Measurements from ENCODE around the gene ZNF784.

Gene ZNF784

GRCh38 chr19:55623561-55623960 lies 805 bp downstream of the ZNF784 start:
- peak overlapping the region; percentile 69 for H3K4me2 ChIP-seq (ENCODE audit: low read length)
- H3K27me3 ChIP-seq (ENCODE audit: control insufficient read depth, insufficient read depth, low read length): no peaks in the 10 kb centered on the region
- H3K36me3 ChIP-seq (ENCODE audit: insufficient read depth, low read length): peaks cover 11% of the 10 kb centered on the region
- peaks cover 5% of the 10 kb centered on the region for H3K4me1 ChIP-seq (ENCODE audit: control insufficient read depth, insufficient read depth, low read length)
- no peak overlapping the region for H3K9ac ChIP-seq (ENCODE audit: low read depth, low read length)
- no peaks in the 10 kb centered on the region for H3K9me3 ChIP-seq (replicated peaks; ENCODE audit: low read length)
- H3K4me3 ChIP-seq (ENCODE audit: low read length): peak overlapping the region; percentile 58

GRCh38 chr19:55623130-55623529 lies 1.2 kb downstream of the ZNF784 start:
- Histone ChIP-seq H3K4me3 (ENCODE audit: low read length) (no peak overlapping the region), H3K4me2 (ENCODE audit: low read length) (no peak overlapping the region), H3K9ac (ENCODE audit: low read depth, low read length) (no peak overlapping the region), H3K9me3 (replicated peaks; ENCODE audit: low read length) (no peaks in the 10 kb centered on the region), H3K36me3 (ENCODE audit: insufficient read depth, low read length) (peaks cover 11% of the 10 kb centered on the region), H3K27me3 (ENCODE audit: control insufficient read depth, insufficient read depth, low read length) (no peaks in the 10 kb centered on the region), H3K4me1 (ENCODE audit: control insufficient read depth, insufficient read depth, low read length) (peaks cover 5% of the 10 kb centered on the region)

DNA sequence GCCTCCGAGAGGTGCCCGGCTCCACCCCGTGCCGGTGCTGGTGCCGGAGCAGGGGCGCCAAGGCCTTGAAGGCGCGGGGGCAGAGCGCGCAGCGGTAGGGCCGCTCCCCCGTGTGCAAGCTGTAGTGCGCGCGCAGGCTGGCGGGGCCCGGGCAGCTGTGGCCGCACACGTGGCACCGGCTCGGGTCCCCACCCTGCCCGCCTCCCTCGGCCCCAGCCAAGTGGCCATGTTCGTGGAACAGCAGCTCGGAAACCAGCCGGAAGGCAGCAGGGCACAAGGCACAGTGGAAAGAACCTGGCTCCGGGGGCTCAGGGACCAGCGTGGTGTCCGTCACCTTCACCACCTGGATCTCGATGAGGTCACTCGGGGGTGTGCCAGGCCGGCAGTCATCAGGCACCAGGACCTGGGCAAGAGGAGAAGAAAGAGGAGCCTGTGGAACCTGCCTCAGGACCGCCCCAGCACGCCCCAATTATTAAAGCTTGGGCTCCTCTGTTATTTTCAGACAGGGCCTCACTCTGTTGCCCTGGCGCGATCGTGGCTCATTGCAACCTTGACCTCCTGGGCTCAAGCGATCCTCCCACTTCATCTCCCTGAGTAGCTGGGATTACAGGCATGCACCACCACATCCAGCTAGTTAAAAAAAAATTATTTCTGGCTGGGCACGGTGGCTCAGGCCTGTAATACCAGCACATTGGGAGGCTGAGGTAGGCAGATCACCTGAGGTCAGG lies 2.0 kb downstream of the ZNF784 start:
- Histone ChIP-seq H3K9me3 (replicated peaks; ENCODE audit: low read length) (no peaks in the 10 kb centered on the region), H3K4me1 (ENCODE audit: control insufficient read depth, insufficient read depth, low read length) (peaks cover 5% of the 10 kb centered on the region), H3K27me3 (ENCODE audit: control insufficient read depth, insufficient read depth, low read length) (no peaks in the 10 kb centered on the region), H3K9ac (ENCODE audit: low read depth, low read length) (no peak overlapping the region), H3K36me3 (ENCODE audit: insufficient read depth, low read length) (peaks cover 14% of the 10 kb centered on the region), H3K4me2 (ENCODE audit: low read length) (no peak overlapping the region), H3K4me3 (ENCODE audit: low read length) (no peak overlapping the region)

- Histone ChIP-seq H3K4me2 (ENCODE audit: low read length) (no peak overlapping the region), H3K9me3 (replicated peaks; ENCODE audit: low read length) (no peaks in the 10 kb centered on the region), H3K4me3 (ENCODE audit: low read length) (no peak overlapping the region), H3K36me3 (ENCODE audit: insufficient read depth, low read length) (peaks cover 18% of the 10 kb centered on the region), H3K4me1 (ENCODE audit: control insufficient read depth, insufficient read depth, low read length) (peaks cover 5% of the 10 kb centered on the region), H3K27me3 (ENCODE audit: control insufficient read depth, insufficient read depth, low read length) (no peaks in the 10 kb centered on the region), H3K9ac (ENCODE audit: low read depth, low read length) (no peak overlapping the region)
These were observed 2.6 kb downstream of the ZNF784 start for GRCh38 chr19:55621673-55622231.

DNA sequence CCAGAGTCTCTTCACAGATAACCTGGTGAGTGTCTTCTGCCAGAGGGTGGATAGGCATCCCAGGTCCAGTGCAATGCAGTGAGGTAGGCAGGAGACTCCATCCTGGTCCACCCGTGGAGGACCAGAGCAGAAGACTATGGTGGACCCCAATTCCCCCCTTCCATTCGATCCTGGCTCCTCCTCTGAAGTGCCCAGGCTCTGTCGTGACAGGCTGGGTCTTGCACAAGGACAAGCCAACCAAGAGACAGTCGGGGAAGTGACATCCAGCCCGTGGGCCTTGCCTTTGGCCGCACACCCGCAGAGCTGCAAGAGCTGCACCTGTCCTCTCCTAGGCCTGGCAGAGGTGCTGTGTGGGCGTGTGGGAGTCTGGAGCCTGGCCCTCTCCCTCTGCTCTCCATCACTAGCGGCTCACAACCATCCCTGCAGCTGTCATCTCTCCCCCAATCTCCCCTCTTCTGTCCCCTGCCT lies 3.1 kb downstream of the ZNF784 start:
- Histone ChIP-seq H3K4me3 (ENCODE audit: low read length) (no peak overlapping the region), H3K9ac (ENCODE audit: low read depth, low read length) (no peak overlapping the region), H3K4me2 (ENCODE audit: low read length) (no peak overlapping the region), H3K27me3 (ENCODE audit: control insufficient read depth, insufficient read depth, low read length) (no peaks in the 10 kb centered on the region), H3K36me3 (ENCODE audit: insufficient read depth, low read length) (peaks cover 23% of the 10 kb centered on the region), H3K4me1 (ENCODE audit: control insufficient read depth, insufficient read depth, low read length) (peaks cover 5% of the 10 kb centered on the region), H3K9me3 (replicated peaks; ENCODE audit: low read length) (no peaks in the 10 kb centered on the region)

DNA sequence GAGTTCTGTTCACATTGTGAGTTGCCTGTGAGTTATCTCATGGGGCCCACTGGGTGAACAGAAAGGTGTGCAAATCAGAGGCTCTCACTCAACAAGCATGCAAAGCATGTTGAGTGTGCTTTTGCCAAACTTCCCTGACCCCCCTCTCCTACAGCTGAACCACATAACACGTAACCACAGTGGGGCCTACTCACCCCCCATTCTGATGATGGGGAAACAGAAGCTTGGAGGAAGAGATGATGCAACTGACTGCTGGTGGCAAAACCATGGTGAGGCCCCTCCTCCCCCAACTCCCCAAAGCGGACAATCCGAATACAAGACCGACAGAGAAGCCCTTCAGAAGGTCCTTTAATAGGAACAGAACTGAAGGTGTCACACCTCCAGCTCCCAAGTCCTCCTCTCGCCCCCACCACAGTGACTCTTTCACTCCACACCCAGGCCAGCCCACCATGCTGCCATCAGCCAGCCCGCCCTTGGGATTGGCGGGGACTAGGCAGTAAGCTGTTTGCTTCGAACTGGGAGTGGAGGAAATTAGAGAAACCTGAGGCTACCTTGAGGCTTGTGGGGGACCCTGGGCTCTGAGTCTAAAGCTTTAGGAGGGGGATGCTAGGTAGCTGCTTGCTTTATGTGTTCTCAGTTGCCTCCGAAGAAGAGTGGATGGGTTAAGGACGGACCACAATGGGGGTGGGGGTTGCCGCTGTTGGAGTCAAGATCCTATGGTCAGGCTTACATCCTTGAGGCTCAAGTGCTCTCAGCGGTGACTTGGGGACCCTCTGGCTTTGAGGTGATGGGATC lies 3.8 kb downstream of the ZNF784 start:
- H3K9ac ChIP-seq (ENCODE audit: low read depth, low read length): no peak overlapping the region

DNA sequence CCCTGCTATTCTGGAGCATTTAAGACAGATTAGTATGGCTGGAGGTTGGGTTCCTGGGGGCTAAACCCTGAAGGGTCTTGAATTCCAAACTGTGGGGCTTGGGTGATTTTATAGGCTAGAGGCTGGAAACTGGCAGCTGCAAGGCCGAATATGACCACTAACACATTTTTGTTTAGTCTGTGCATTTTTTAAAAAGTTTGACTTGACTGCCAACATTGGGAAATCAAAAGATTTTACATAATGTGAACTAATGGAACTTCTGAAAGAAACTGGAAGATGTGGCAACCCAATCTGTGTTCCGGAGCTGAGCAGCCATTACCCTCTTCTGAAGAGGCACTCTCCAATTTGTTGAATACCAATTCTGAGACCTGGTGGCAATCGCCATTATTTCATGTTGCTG lies 5.1 kb downstream of the ZNF784 start:
- H3K4me2 ChIP-seq (ENCODE audit: low read length): no peak overlapping the region
- H3K4me3 ChIP-seq (ENCODE audit: low read length): no peak overlapping the region
- H3K9me3 ChIP-seq (replicated peaks; ENCODE audit: low read length): no peaks in the 10 kb centered on the region
- peaks cover 32% of the 10 kb centered on the region for H3K36me3 ChIP-seq (ENCODE audit: insufficient read depth, low read length)
- H3K9ac ChIP-seq (ENCODE audit: low read depth, low read length): no peak overlapping the region
- H3K27me3 ChIP-seq (ENCODE audit: control insufficient read depth, insufficient read depth, low read length): no peaks in the 10 kb centered on the region
- peaks cover 5% of the 10 kb centered on the region for H3K4me1 ChIP-seq (ENCODE audit: control insufficient read depth, insufficient read depth, low read length)

More for the DNA sequence above, 3.8 kb downstream of the ZNF784 start:
- H3K27me3 ChIP-seq (ENCODE audit: control insufficient read depth, insufficient read depth, low read length): no peaks in the 10 kb centered on the region
- H3K4me1 ChIP-seq (ENCODE audit: control insufficient read depth, insufficient read depth, low read length): peaks cover 5% of the 10 kb centered on the region
- H3K9me3 ChIP-seq (replicated peaks; ENCODE audit: low read length): no peaks in the 10 kb centered on the region
- H3K36me3 ChIP-seq (ENCODE audit: insufficient read depth, low read length): peaks cover 27% of the 10 kb centered on the region
- H3K4me2 ChIP-seq (ENCODE audit: low read length): no peak overlapping the region
- no peak overlapping the region for H3K4me3 ChIP-seq (ENCODE audit: low read length)

GRCh38 chr19:55618426-55618825 lies 5.9 kb downstream of the ZNF784 start:
- Histone ChIP-seq H3K36me3 (ENCODE audit: insufficient read depth, low read length) (peaks cover 32% of the 10 kb centered on the region), H3K4me2 (ENCODE audit: low read length) (no peak overlapping the region), H3K9ac (ENCODE audit: low read depth, low read length) (no peak overlapping the region), H3K4me1 (ENCODE audit: control insufficient read depth, insufficient read depth, low read length) (peaks cover under 1% of the 10 kb centered on the region), H3K4me3 (ENCODE audit: low read length) (no peak overlapping the region), H3K9me3 (replicated peaks; ENCODE audit: low read length) (no peaks in the 10 kb centered on the region), H3K27me3 (ENCODE audit: control insufficient read depth, insufficient read depth, low read length) (no peaks in the 10 kb centered on the region)

GRCh38 chr19:55617426-55617825 lies 6.9 kb downstream of the ZNF784 start:
- no peaks in the 10 kb centered on the region for H3K27me3 ChIP-seq (ENCODE audit: control insufficient read depth, insufficient read depth, low read length)
- no peak overlapping the region for H3K4me3 ChIP-seq (ENCODE audit: low read length)
- no peak overlapping the region for H3K9ac ChIP-seq (ENCODE audit: low read depth, low read length)
- no peaks in the 10 kb centered on the region for H3K9me3 ChIP-seq (replicated peaks; ENCODE audit: low read length)
- H3K36me3 ChIP-seq (ENCODE audit: insufficient read depth, low read length): peaks cover 32% of the 10 kb centered on the region
- H3K4me1 ChIP-seq (ENCODE audit: control insufficient read depth, insufficient read depth, low read length): no peaks in the 10 kb centered on the region
- H3K4me2 ChIP-seq (ENCODE audit: low read length): no peak overlapping the region

DNA sequence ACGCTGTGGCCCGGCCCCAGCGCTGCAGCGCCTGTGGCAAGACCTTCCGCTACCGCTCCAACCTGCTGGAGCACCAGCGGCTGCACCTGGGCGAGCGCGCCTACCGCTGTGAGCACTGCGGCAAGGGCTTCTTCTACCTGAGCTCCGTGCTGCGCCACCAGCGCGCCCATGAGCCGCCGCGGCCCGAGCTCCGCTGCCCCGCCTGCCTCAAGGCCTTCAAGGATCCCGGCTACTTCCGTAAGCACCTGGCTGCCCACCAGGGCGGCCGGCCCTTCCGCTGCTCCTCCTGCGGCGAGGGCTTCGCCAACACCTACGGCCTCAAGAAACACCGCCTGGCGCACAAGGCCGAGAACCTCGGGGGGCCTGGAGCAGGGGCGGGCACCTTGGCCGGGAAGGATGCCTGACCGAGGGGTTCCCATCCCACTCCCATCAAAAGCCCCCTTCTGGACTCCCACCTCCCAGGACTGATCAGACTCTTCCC lies 7.9 kb downstream of the ZNF784 start:
- Histone ChIP-seq H3K9ac (ENCODE audit: low read depth, low read length) (no peak overlapping the region), H3K4me3 (ENCODE audit: low read length) (no peak overlapping the region), H3K4me1 (ENCODE audit: control insufficient read depth, insufficient read depth, low read length) (peaks cover 3% of the 10 kb centered on the region)

GRCh38 chr19:55615543-55616394 lies 8.6 kb downstream of the ZNF784 start:
- Histone ChIP-seq H3K4me3 (ENCODE audit: low read length) (no peak overlapping the region), H3K9me3 (replicated peaks; ENCODE audit: low read length) (no peaks in the 10 kb centered on the region), H3K9ac (ENCODE audit: low read depth, low read length) (no peak overlapping the region), H3K4me2 (ENCODE audit: low read length) (no peak overlapping the region), H3K36me3 (ENCODE audit: insufficient read depth, low read length) (peaks cover 29% of the 10 kb centered on the region), H3K4me1 (ENCODE audit: control insufficient read depth, insufficient read depth, low read length) (peaks cover 7% of the 10 kb centered on the region), H3K27me3 (ENCODE audit: control insufficient read depth, insufficient read depth, low read length) (no peaks in the 10 kb centered on the region)

More for the DNA sequence above, 7.9 kb downstream of the ZNF784 start:
- Histone ChIP-seq H3K27me3 (ENCODE audit: control insufficient read depth, insufficient read depth, low read length) (no peaks in the 10 kb centered on the region), H3K36me3 (ENCODE audit: insufficient read depth, low read length) (peaks cover 34% of the 10 kb centered on the region), H3K4me2 (ENCODE audit: low read length) (no peak overlapping the region), H3K9me3 (replicated peaks; ENCODE audit: low read length) (no peaks in the 10 kb centered on the region)

Measured in skeletal muscle satellite cell (primary cell).